ENCODE results near the gene SASH1. TPM values are rescaled to one million over a fixed set of nuclear protein-coding genes. Genes with fewer than 3 reads are reported as not detected.
"Not testable (repeated sequence)": the region's sequence is repeated elsewhere in the genome, so short reads cannot be mapped to it uniquely, and the experiment has no call there.

The SASH1 gene
- total and polyA plus RNA-seq, 9 of the 15 experiments (the other 6 are each of a cell fraction or from before 2014, with no cell fraction given) = 0.35 to 3.5 (median 1.6) TPM

DNA sequence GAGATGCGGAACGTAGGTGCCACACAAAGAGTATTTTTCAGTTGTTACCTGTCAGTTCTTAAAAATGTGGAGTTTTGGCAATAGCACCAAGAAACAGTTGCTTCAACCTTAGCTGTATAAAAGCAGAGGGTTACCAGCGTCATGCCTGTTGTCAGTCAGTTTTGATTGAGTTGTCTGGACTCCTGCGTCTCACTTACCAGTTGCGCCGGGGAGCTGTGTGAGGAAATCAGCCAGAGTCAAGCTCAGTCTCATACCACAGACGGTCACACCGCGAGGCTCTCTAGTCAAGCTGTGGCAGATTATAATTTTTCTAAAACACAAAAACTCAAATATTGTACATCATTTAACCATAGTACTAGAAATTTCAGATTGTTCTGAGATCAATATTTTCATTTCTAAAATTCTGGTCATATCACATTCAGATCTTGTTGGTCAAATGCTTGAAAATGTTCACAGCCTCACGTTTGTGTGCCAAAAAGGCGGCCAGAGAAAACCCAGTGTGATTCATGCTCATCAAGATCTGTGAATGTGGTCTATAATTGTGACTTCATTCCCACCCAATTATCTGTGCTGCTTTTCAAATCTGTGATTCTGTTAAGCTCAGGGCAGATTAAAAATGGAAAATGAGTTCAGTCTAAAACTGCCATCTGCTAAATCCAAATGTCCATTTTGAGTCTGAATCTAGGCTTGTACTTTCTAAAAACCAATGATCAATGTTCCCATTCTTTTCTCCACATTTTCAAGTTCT is 37.5 kb downstream of the SASH1 start:
- in situ Hi-C loops (cut with MboI) (no loop called here), intact Hi-C loops (cut with micrococcal nuclease) (no loop called here)
- TF ChIP-seq SMAD1 (IDR thresholded peaks at IDR 0.05; ENCODE audit: low read depth, low read length, partially characterized antibody) (no peak), NR2F6 (CRISPR knock-in tag; IDR thresholded peaks at IDR 0.05) (no peak)
- Histone ChIP-seq H4K20me1 (replicated peaks; ENCODE audit: control insufficient read depth, insufficient read depth, low read length) (0 out of 2 replicates have a peak, but pooled peaks cover 9% of the 10 kb centered on the region), H3K27me3 (ENCODE audit: control insufficient read depth in 2 of 2, insufficient read depth in 2 of 2, low read length in 2 of 2) (peaks cover 47 to 52% of the 10 kb centered on the region in 2 experiments; a peak in 4 of 5 replicates), H2AFZ (ENCODE audit: low read depth, low read length) (no peak overlapping the region), H3K4me2 (ENCODE audit: insufficient read depth, low read length) (no peak overlapping the region), H3K4me3 (no peak overlapping the region), H3K27ac (ENCODE audit: extremely low read depth, low read depth, low read length) (no peak overlapping the region), H3K79me2 (ENCODE audit: control insufficient read depth, insufficient read depth, low read length) (no peaks in the 10 kb centered on the region), H3K4me1 (replicated peaks in 1 of 2; ENCODE audit: control insufficient read depth in 2 of 2, insufficient read depth in 2 of 2, low read length in 2 of 2) (no peaks in the 10 kb centered on the region), H3K9ac (ENCODE audit: insufficient read depth in 1 of 2, low read depth in 2 of 2, low read length in 2 of 2) (no peak overlapping the region), H3K9me1 (ENCODE audit: control insufficient read depth, insufficient read depth, low read length) (no peaks in the 10 kb centered on the region), H3K36me3 (ENCODE audit: control insufficient read depth, insufficient read depth, low read length) (no peaks in the 10 kb centered on the region), H3K9me3 (replicated peaks; ENCODE audit: control insufficient read depth, insufficient read depth, low read depth, low read length) (no peaks in the 10 kb centered on the region)
- CTCF ChIA-PET (ENCODE audit: low intra/inter-chr PET ratio) = no interaction called here
- no peak for FAIRE-seq
- DNase-seq (ENCODE audit: extremely low read depth in 1 of 4, low spot score in 3 of 4) = no peak
- no TSS peak for BruUV-seq (replicated peaks)
- 5% methylated on average over 11 of the region's 11 CpGs for WGBS (ENCODE audit: insufficient coverage, low coverage, missing lambda C conversion rate)
- ATAC-seq = no peak
- POLR2A ChIA-PET = interaction anchor here (0.8 kb wide), 1 partner anchor 15 kb away, joined by 3 read pairs; no protein-coding TSS in a partner anchor

DNA sequence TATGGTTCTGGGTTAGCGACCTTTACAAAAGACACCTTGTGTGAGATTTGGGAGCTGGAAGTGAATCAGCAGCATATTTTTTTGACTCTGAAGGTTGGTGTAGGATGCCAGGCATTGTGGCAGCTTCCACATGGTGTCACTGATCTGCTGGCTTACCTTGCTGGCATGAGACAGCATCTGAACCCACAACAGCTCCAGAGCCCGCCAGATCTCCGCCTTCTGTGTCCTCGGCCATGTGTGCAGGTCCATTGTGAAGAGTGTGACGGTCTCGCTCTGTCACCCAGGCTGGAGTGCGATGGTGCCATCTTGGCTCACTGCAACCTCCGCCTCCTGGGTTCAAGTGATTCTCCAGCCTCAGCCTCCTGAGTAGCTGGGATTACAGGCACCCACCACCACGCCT is 39.4 kb downstream of the SASH1 start:
- intact Hi-C loops (cut with micrococcal nuclease); H3K9me3 ChIP-seq (replicated peaks; ENCODE audit: control insufficient read depth, insufficient read depth, low read depth, low read length); H3K9me1 ChIP-seq (ENCODE audit: control insufficient read depth, insufficient read depth, low read length); H3K79me2 ChIP-seq (ENCODE audit: control insufficient read depth, insufficient read depth, low read length); POLR2A ChIA-PET; FAIRE-seq; H3K4me3 ChIP-seq; BruUV-seq (replicated peaks); CTCF ChIA-PET (ENCODE audit: low intra/inter-chr PET ratio); ATAC-seq; H3K4me2 ChIP-seq (ENCODE audit: insufficient read depth, low read length); in situ Hi-C loops (cut with MboI); H2AFZ ChIP-seq (ENCODE audit: low read depth, low read length); H3K9ac ChIP-seq (ENCODE audit: insufficient read depth in 1 of 2, low read depth in 2 of 2, low read length in 2 of 2); H3K4me1 ChIP-seq (replicated peaks in 1 of 2; ENCODE audit: control insufficient read depth in 2 of 2, insufficient read depth in 2 of 2, low read length in 2 of 2); H3K36me3 ChIP-seq (ENCODE audit: control insufficient read depth, insufficient read depth, low read length); H3K27ac ChIP-seq (ENCODE audit: extremely low read depth, low read depth, low read length); DNase-seq (ENCODE audit: extremely low read depth in 1 of 4, low spot score in 3 of 4): not testable (repeated sequence)
- Histone ChIP-seq H4K20me1 (replicated peaks; ENCODE audit: control insufficient read depth, insufficient read depth, low read length) (peaks cover 12% of the 10 kb centered on the region; the same call in 1 of the 2 replicates), H3K27me3 (ENCODE audit: control insufficient read depth in 2 of 2, insufficient read depth in 2 of 2, low read length in 2 of 2) (peaks cover 40 to 44% of the 10 kb centered on the region in 2 experiments)
- WGBS (ENCODE audit: insufficient coverage, low coverage, missing lambda C conversion rate) = 2% methylated on average over 9 of the region's 9 CpGs
